Breast epithelium (tissue), 4 donors: ENCODE data around the gene NEGR1. TPM values are rescaled to one million over a fixed set of nuclear protein-coding genes. Genes with fewer than 3 reads are reported as not detected.

Source experiments
- DNase-seq, 2 donors: peaks; one replicate each; pipeline ENCODE4 v3.0.0-alpha.2; 2019; ENCODE audit warnings: low spot score in 2 of 2
- H3K27ac ChIP-seq, 2 donors: fragments of 200-600 bp; sonication (generic) in 1 of 2; one replicate each; pipeline ENCODE4 v1.5.1; 2016 to 2019; ENCODE audit warnings: mild to moderate bottlenecking in 1 of 2
- H3K27me3 ChIP-seq, 2 donors: fragments of 200-600 bp; sonication (generic) in 1 of 2; one replicate each; pipeline versions ENCODE4 v1.5.1 to v1.6.0; 2017 to 2019; ENCODE audit warnings: control low read depth in 1 of 2, mild to moderate bottlenecking in 1 of 2
- H3K36me3 ChIP-seq: fragments of 200-600 bp; one replicate; pipeline ENCODE4 v1.5.1; 2019
- H3K4me1 ChIP-seq, 2 donors: fragments of 200-600 bp; sonication (generic); one replicate each; pipeline ENCODE4 v1.5.1; 2016 to 2019; ENCODE audit warnings: control low read depth in 1 of 2
- H3K4me3 ChIP-seq, 3 donors: fragments of 200-600 bp; sonication (generic); 1 replicate in 2 of 3; 2 replicates in 1 of 3; pipeline ENCODE4 v1.5.1; 2016 to 2019; ENCODE audit warnings: mild to moderate bottlenecking in 3 of 3, moderate library complexity in 2 of 3
- H3K9me3 ChIP-seq, 2 donors: fragments of 200-600 bp; sonication (generic) in 1 of 2; one replicate each; pipeline ENCODE4 v1.5.1; 2016 to 2019; ENCODE audit warnings: control low read depth in 1 of 2
- POLR2A ChIP-seq: fragments of 450-650 bp; IDR thresholded peaks from one replicate; pipeline ENCODE4 v1.6.1; 2016; ENCODE audit warnings: antibody characterized with exemption, mild to moderate bottlenecking, moderate library complexity
- POLR2AphosphoS5 ChIP-seq, 3 donors: sonication (generic); formaldehyde crosslinking; IDR thresholded peaks; one replicate each; pipeline ENCODE4 v1.6.1; 2017; ENCODE audit warnings: antibody characterized with exemption in 3 of 3
- intact Hi-C: fragments of 100-400 bp; cut with DNase I; formaldehyde crosslinking; loops from one replicate; pipeline ENCODE4 v1.15.1; 2023; ENCODE audit warnings: low total_unique reads
- total RNA-seq, 3 donors: library from RNA; depleted of rRNA; stranded (reverse); fragments of >200 nt; gene quantifications; one replicate each; pipeline ENCODE4 v1.1.0, GENCODE V29; 2016
- TF ChIP-seq, protein P1 (sequence below), 3 donors: fragments of 450-650 bp; IDR thresholded peaks; one replicate each; pipeline ENCODE4 v1.5.1; 2016 to 2017; ENCODE audit warnings: antibody characterized with exemption in 3 of 3, mild to moderate bottlenecking in 3 of 3, moderate library complexity in 3 of 3

NEGR1 gene
- total RNA-seq, 3 donors from 2014 or later: 5.6 to 33.3 (median 7.9) TPM

DNA sequence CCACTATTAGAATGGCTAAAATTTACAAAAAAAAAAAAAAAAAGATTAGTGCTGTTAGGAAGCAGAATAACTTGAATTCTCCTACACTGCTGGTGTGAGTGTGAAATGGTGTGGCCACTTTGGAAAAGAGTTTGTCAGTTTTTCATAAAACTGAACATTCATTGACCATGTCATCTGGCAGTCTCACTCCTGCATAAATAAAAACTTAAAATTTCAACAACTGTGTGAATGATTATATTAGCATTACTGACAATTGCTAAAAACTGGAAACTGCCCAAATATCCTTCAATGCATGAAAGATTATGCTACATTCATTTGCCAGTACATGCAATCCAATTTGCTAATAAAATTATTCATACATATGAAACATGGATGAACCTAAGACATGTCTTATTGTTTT, 570.9 kb downstream of the NEGR1 start:
- H3K27me3 ChIP-seq: no peaks in the 10 kb centered on the region
- DNase-seq: no peak
- H3K9me3 ChIP-seq: peaks cover 12 to 23% of the 10 kb centered on the region in 2 donors
- no peaks in the 10 kb centered on the region for H3K4me1 ChIP-seq
- H3K27ac ChIP-seq: no peak overlapping the region
- H3K4me3 ChIP-seq: no peak overlapping the region
- intact Hi-C loops: no loop called here
- TF ChIP-seq POLR2A: no peak
- TF ChIP-seq, protein P1, sequence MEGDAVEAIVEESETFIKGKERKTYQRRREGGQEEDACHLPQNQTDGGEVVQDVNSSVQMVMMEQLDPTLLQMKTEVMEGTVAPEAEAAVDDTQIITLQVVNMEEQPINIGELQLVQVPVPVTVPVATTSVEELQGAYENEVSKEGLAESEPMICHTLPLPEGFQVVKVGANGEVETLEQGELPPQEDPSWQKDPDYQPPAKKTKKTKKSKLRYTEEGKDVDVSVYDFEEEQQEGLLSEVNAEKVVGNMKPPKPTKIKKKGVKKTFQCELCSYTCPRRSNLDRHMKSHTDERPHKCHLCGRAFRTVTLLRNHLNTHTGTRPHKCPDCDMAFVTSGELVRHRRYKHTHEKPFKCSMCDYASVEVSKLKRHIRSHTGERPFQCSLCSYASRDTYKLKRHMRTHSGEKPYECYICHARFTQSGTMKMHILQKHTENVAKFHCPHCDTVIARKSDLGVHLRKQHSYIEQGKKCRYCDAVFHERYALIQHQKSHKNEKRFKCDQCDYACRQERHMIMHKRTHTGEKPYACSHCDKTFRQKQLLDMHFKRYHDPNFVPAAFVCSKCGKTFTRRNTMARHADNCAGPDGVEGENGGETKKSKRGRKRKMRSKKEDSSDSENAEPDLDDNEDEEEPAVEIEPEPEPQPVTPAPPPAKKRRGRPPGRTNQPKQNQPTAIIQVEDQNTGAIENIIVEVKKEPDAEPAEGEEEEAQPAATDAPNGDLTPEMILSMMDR (IDR thresholded peaks at IDR 0.05): no peak
- TF ChIP-seq POLR2AphosphoS5 (IDR thresholded peaks at IDR 0.05): no peak
- no peaks in the 10 kb centered on the region for H3K36me3 ChIP-seq

DNA sequence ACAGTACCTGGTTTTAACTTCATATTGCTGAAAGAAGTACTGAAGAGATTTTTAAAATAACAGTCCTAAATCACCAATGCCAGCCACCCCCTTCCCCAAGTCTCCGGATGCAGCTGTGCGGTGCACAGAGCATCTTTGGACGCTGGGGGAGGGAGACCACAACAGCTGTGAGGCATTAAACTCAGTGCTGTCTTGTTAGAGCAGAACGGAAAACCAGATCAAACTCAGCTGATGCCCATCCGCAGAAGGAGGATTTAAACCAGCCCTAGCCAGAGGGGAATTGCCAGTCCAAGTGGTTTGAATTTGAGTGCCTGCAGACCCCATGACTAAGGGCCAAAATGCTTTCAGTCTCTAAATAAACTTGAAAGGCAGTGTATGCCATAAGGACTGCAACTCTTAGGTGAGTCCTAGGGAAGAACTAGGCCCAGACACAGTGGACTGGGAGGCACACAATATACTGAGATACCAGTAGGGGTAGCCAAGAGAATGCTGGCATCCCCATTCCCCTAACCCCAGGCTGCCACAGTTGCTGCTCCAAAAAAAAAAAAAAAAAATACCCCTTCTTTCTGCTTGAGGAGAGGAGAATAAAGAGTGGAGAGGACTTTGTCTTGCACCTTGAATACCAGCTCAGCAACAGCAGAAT, 576.2 kb downstream of the NEGR1 start:
- Histone ChIP-seq H3K27me3 (no peaks in the 10 kb centered on the region), H3K4me3 (no peak overlapping the region), H3K9me3 (peaks cover 0 to 25% of the 10 kb centered on the region in 2 donors), H3K36me3 (no peaks in the 10 kb centered on the region), H3K27ac (no peak overlapping the region), H3K4me1 (no peaks in the 10 kb centered on the region)
- intact Hi-C loops: no loop called here
- TF ChIP-seq, protein P1 (IDR thresholded peaks at IDR 0.05): no peak
- TF ChIP-seq POLR2AphosphoS5 (IDR thresholded peaks at IDR 0.05): no peak
- no peak for TF ChIP-seq POLR2A
- no peak for DNase-seq

GRCh38 chr1:71698186-71698585, 584.2 kb downstream of the NEGR1 start:
- Histone ChIP-seq H3K27ac (no peak overlapping the region), H3K27me3 (no peaks in the 10 kb centered on the region), H3K36me3 (no peaks in the 10 kb centered on the region), H3K4me3 (no peak overlapping the region), H3K9me3 (peaks cover 0 to 6% of the 10 kb centered on the region in 2 donors), H3K4me1 (no peaks in the 10 kb centered on the region)
- DNase-seq: no peak
- TF ChIP-seq, protein P1 (IDR thresholded peaks at IDR 0.05): no peak
- TF ChIP-seq POLR2A (no peak), POLR2AphosphoS5 (IDR thresholded peaks at IDR 0.05) (no peak)
- intact Hi-C loops: no loop called here

DNA sequence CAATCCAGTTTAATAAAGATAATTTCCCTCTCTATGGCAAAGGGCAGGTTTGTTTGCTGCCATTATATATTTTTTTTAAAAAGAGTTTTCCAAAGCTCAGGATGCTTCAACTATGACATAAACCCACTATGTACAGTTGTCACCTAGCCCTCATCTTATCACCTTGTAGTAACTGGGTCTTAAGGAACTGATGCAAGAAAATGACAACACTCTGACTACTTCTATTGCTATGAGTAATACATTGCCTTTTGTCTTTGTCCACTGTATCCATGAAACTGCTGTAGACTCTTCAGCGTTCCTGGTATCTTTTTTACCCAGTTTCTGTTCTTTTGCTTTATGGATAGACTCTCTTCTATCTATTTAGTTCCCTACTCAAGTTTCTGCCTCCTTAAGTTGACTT, 586.5 kb downstream of the NEGR1 start:
- Histone ChIP-seq H3K27ac (no peak overlapping the region), H3K36me3 (no peaks in the 10 kb centered on the region), H3K4me1 (no peaks in the 10 kb centered on the region), H3K4me3 (no peak overlapping the region), H3K9me3 (no peaks in the 10 kb centered on the region), H3K27me3 (no peaks in the 10 kb centered on the region)
- DNase-seq: no peak
- TF ChIP-seq POLR2AphosphoS5 (IDR thresholded peaks at IDR 0.05) (no peak), POLR2A (no peak)
- TF ChIP-seq, protein P1 (IDR thresholded peaks at IDR 0.05): no peak
- intact Hi-C loops: no loop called here

DNA sequence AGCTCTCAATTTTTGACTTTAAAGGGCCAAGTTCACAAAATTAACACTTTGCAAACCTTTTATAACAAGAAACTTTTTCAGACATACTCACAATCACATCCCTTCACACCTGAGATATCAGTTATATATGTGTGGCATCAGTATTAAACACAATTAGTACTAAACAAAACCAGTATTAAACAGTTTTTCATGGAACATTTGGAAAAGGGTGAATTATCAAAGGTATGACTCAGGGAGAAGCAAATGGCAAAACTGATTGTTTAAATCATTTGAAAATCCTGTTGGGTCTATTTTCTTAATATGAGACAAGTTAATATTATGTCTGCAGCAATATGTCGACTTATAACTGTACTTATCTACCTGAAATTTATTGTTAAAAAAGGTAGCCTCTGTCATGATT, 587.3 kb downstream of the NEGR1 start:
- H3K4me1 ChIP-seq: no peaks in the 10 kb centered on the region
- TF ChIP-seq POLR2A: no peak
- TF ChIP-seq, protein P1 (IDR thresholded peaks at IDR 0.05): no peak
- TF ChIP-seq POLR2AphosphoS5 (IDR thresholded peaks at IDR 0.05): no peak
- DNase-seq: no peak
- H3K4me3 ChIP-seq: no peak overlapping the region
- intact Hi-C loops: no loop called here
- H3K36me3 ChIP-seq: no peaks in the 10 kb centered on the region
- no peaks in the 10 kb centered on the region for H3K9me3 ChIP-seq
- H3K27ac ChIP-seq: no peak overlapping the region
- H3K27me3 ChIP-seq: no peaks in the 10 kb centered on the region
